CD4-positive, alpha-beta T cell treated with Interferon gamma for 1 hour (primary cell): ENCODE results near the gene ATP8A1.
"Not testable (repeated sequence)": the region's sequence is repeated elsewhere in the genome, so short reads cannot be mapped to it uniquely, and the experiment has no call there.

Experiments
- DNase-seq: peaks from one replicate; pipeline ENCODE4 v3.0.0-alpha.2; 2020

ATP8A1 gene

GRCh38 chr4:42397635-42398170, 259.2 kb downstream of the ATP8A1 start:
- DNase-seq = no peak

GRCh38 chr4:42396752-42397634, 259.9 kb downstream of the ATP8A1 start, which contains the start of gene SHISA3:
Gene SHISA3, plus strand, starts transcription at chr4:42397488. Its CDS starts 569 bp downstream, at chr4:42398057.
- no peak for DNase-seq

- no peak for DNase-seq
These were observed 260.5 kb downstream of the ATP8A1 start for GRCh38 chr4:42396361-42396751.

GRCh38 chr4:42395595-42395994, 261.3 kb downstream of the ATP8A1 start:
- DNase-seq = no peak

- DNase-seq = no peak
These were observed 264.5 kb downstream of the ATP8A1 start for GRCh38 chr4:42392436-42392835.

GRCh38 chr4:42391981-42392380, 264.9 kb downstream of the ATP8A1 start:
- DNase-seq = no peak

GRCh38 chr4:42391355-42391664, 265.6 kb downstream of the ATP8A1 start:
- DNase-seq = no peak

GRCh38 chr4:42390622-42391354, 266.1 kb downstream of the ATP8A1 start:
- no peak for DNase-seq

GRCh38 chr4:42385516-42385915, 271.4 kb downstream of the ATP8A1 start:
- DNase-seq = no peak

GRCh38 chr4:42381666-42382065, 275.2 kb downstream of the ATP8A1 start:
- no peak for DNase-seq

GRCh38 chr4:42377497-42377896, 279.4 kb downstream of the ATP8A1 start:
- no peak for DNase-seq

GRCh38 chr4:42372303-42372702, 284.6 kb downstream of the ATP8A1 start:
- DNase-seq = not testable (repeated sequence)

- DNase-seq = no peak
These were observed 285.3 kb downstream of the ATP8A1 start for GRCh38 chr4:42371305-42372252.

- DNase-seq = no peak
These were observed 287.4 kb downstream of the ATP8A1 start for GRCh38 chr4:42369489-42369888.

GRCh38 chr4:42366959-42367358, 289.9 kb downstream of the ATP8A1 start:
- no peak for DNase-seq

- no peak for DNase-seq
These were observed 292.4 kb downstream of the ATP8A1 start for GRCh38 chr4:42364266-42365053.

GRCh38 chr4:42363614-42364013, 293.3 kb downstream of the ATP8A1 start:
- no peak for DNase-seq

- DNase-seq = no peak
These were observed 294.3 kb downstream of the ATP8A1 start for GRCh38 chr4:42362591-42362990.

- no peak for DNase-seq
These were observed 295.4 kb downstream of the ATP8A1 start for GRCh38 chr4:42361456-42361855.

- no peak for DNase-seq
These were observed 296.6 kb downstream of the ATP8A1 start for GRCh38 chr4:42360256-42360669.

- no peak for DNase-seq
These were observed 297.2 kb downstream of the ATP8A1 start for GRCh38 chr4:42359711-42360110.
